HG02763 (cell line): ENCODE data around the gene MAGI1.
"Not testable (repeated sequence)": the region's sequence is repeated elsewhere in the genome, so short reads cannot be mapped to it uniquely, and the experiment has no call there.

ENCODE experiments used
- ATAC-seq: cut with Tn5 transposase; IDR thresholded peaks from one replicate; pipeline ENCODE4 v1.9.1; 2021; ENCODE audit warnings: mild to moderate bottlenecking, moderate library complexity; ENCODE audit not compliant: unreplicated experiment

The MAGI1 gene

GRCh38 chr3:65516998-65517397, 521.7 kb downstream of the MAGI1 start:
- no peak for ATAC-seq

- not testable (repeated sequence) for ATAC-seq
Observed at GRCh38 chr3:65514317-65514716, 524.4 kb downstream of the MAGI1 start.

GRCh38 chr3:65509423-65509794, 529.3 kb downstream of the MAGI1 start:
- not testable (repeated sequence) for ATAC-seq

GRCh38 chr3:65508750-65509422, 529.8 kb downstream of the MAGI1 start:
- no peak for ATAC-seq

GRCh38 chr3:65507437-65507836, 531.3 kb downstream of the MAGI1 start:
- no peak for ATAC-seq

GRCh38 chr3:65503776-65504175, 534.9 kb downstream of the MAGI1 start:
- no peak for ATAC-seq

GRCh38 chr3:65502526-65502925, 536.2 kb downstream of the MAGI1 start:
- ATAC-seq: no peak

- no peak for ATAC-seq
Observed at GRCh38 chr3:65500398-65501306, 538.1 kb downstream of the MAGI1 start.

- ATAC-seq: no peak
Observed at GRCh38 chr3:65497846-65498245, 540.9 kb downstream of the MAGI1 start.

- ATAC-seq: no peak
Observed at GRCh38 chr3:65497236-65497635, 541.5 kb downstream of the MAGI1 start.

GRCh38 chr3:65493938-65494337, 544.8 kb downstream of the MAGI1 start:
- ATAC-seq: no peak

GRCh38 chr3:65493371-65493882, 545.3 kb downstream of the MAGI1 start:
- ATAC-seq: no peak

- ATAC-seq: no peak
Observed at GRCh38 chr3:65492249-65492648, 546.5 kb downstream of the MAGI1 start.

- no peak for ATAC-seq
Observed at GRCh38 chr3:65490114-65490513, 548.6 kb downstream of the MAGI1 start.

- no peak for ATAC-seq
Observed at GRCh38 chr3:65489253-65489652, 549.5 kb downstream of the MAGI1 start.

- no peak for ATAC-seq
Observed at GRCh38 chr3:65485826-65486469, 552.8 kb downstream of the MAGI1 start.

- no peak for ATAC-seq
Observed at GRCh38 chr3:65484964-65485363, 553.8 kb downstream of the MAGI1 start.

- no peak for ATAC-seq
Observed at GRCh38 chr3:65483480-65483879, 555.2 kb downstream of the MAGI1 start.

- no peak for ATAC-seq
Observed at GRCh38 chr3:65483011-65483410, 555.7 kb downstream of the MAGI1 start.

- no peak for ATAC-seq
Observed at GRCh38 chr3:65481085-65481484, 557.6 kb downstream of the MAGI1 start.

- ATAC-seq: no peak
Observed at GRCh38 chr3:65479990-65480389, 558.7 kb downstream of the MAGI1 start.
